ENCODE measurements around the gene ADI1.

Gene ADI1

DNA sequence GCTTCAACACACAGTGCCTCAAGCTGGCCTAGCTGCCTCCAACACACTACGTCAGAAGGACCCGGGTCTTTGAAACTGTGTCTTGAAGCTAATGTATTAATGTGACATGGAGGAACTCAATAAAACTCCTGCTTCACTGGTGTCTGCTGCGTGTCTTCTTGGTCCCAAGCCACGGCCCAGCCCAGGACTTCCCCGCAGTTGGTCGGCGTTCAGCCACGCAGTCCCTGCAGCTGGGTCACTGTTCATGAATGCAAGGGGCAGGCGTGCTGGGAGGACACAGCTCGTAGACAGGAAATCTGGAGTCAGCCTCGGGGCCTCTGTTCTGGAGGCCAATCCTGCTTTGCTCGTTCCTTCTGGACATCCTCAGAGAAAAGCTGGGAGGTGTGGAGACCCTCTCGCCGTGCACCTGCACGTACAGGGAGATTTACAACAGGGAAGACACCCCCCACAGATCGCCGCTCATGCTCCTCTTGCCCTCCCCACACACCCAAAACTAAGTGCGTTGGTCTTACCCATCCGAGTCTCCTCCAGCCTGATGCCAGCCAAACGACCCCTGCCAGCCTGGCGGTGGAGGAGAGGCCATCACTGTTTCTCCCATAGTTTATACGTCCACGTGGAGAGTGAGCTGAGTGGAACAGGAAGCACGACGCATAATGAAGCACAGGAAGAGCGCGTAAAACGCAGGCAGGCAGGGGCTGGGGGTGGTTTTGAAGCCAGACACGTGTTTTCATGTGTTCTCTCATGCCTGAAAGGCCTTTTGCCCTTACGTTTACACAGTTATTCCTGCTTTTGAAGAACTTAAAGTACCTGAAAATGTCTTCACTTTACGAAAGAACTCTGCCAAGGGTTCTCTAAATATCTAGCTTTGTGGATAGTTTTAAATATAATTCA is 39.7 kb downstream of the ADI1 start:
- no peak for DNase-seq

DNA sequence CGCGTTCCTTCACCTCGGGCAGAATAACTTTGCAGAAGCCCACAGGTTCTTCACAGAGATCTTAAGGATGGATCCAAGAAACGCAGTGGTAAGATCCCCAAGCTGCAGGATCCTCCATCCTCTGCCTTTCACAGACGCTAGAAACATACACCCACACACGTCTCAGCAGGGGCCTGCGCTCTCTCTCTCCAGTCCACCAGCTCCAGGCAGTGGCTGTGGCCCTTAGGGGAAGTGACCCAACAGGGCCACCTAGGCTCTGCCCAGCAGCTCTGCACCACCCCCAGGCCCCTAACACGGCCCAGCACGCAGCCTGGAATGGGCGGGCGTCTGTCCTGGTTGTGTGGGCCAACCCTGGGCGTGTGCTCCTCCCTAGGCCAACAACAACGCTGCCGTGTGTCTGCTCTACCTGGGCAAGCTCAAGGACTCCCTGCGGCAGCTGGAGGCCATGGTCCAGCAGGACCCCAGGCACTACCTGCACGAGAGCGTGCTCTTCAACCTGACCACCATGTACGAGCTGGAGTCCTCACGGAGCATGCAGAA is 40.4 kb downstream of the ADI1 start:
- no peak for DNase-seq

DNA sequence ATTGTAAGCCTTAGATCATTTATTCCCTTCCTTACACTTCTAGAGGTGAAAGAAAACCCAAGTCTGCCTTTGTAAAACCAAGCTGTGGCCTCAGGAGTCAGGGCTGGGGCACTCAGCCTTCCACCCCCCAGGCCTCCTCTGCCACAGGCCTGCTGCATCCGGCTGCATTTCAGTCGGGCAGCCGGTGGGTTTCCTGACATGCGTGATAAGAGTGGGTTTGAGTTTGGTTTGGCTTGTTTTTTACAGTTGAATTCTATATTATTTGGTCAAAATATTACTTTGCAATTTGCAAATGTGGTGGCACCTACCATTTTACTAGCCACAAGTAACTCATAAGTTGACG is 42.4 kb downstream of the ADI1 start:
- no peak for DNase-seq

DNA sequence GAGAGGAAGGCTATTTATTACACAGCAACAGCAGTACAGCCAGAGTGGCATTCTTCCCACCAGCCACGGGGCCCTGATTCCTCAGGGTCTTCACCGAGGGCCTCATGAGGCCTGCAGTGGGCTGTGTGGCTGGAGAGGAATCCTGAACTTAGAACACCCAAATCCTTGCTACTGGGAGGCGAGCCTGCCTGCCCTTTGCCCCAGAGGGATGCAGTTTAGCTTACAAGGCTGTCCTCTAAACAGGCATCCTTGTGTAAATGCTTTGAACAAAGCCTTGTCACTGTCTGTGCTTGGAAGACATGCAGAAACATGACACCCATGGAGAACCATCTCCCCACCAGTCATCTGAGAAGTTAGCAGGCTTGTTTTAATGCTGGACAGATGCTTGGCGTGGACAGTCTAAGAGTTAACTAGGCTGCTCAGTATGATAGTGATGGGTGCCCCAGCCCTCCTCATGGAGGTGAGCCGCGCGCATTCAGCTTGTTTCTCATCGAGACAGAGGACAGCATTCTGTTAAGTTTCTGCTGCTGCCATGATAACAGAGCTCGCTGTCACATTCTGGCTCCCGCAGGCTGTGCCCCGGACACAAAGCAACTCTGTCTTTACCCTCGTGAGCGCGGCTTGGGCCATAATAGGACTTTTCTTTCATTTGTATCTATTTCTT is 42.9 kb downstream of the ADI1 start:
- DNase-seq, result no peak

DNA sequence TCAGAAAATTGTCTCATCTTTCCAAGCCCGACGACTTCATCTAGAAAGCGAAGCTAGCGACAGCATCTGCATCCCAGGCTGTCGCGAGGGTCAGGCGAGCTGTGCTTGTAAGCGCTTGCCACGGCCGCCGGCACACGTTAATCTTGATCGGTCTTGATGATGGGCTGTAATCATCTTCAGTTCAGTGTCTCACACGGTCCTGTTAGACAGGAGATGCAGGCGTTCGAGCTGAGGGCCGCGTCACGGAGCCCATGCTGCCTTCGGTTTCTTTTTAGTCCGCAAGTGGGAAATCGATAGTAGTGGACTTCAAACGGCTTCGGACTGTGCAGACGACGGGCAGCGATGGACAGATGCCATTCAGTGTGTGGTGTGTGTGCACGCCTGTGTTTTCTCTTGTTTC is 43.6 kb downstream of the ADI1 start:
- DNase-seq, result no peak

DNA sequence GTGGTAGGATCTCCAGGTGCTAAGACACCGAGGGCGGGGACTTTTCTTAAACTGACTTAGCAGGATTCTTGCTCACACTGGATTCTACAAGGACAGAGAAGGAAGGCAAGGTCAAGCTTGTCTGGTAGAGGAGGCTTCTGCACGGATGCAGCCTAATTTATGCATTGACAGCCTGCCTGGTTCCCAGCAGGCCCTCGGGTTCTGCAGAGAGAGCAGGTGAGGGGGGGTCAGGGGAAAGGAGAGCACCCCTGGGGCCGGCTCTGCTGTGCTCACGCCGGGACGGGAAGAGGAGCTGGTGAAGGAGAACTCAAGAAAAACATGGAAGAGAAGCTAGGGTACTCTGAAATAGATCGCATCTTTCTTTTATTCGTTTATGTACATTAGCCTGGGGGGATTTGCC is 46.4 kb downstream of the ADI1 start:
- DNase-seq, result no peak

DNA sequence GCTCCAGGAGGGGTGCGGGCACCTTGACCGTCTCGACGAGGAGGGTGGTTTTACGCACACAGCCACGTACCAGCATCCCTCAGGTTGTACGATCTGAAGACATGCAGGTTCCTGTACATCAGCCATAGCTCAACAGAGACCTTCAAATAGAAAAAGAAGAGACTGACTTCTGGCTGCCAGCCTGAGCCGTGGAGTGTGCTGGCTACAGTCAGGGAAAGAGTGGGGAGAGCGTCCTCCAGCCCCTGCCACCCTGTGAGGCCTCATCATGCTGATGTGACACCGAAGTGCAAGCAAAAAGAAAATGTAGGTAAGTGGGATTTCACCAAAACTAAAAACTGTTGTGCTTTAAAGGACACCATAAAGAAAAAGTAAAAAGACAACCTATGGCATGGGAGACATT is 47.0 kb downstream of the ADI1 start:
- no peak for DNase-seq

DNA sequence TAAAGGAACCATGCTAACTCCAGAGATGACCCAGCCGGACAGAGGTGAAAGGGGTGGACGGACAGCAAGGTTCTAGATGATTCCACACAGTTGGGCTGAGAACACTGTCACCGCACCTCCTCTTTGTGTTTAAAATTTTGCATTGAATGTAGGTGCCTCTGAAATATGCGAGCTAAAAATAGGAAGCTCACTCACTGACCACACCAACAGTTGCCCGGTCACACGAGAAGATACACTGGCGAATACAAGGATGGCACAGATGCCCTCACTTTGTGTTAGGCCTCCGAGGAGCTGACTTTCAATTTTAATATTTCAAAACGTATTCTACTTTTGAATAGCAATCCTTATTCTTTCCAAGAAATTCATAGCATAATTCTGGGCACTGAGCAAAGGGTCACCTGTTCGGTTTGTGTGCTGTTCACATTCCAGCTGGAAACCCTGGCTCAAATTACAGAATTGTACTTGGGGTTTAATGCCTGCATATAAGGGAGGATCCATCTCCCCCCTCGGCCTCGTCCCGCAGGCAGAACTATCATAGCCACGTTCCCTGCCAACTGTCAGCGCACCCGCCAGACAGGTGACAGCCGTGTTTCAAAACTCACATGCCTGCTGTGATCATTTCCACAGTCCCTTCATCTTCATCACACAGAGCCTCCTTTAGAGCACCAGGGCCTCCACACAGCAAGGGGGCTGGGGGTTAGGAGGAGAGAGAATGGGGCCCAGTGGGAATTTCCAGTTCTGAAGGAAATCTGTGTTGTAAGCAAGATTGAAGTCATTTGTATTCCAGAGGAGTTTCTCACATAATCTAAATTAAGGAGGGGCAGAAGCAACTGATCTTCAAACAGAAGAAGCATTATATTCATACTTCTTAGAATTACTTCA is 48.2 kb downstream of the ADI1 start:
- no peak for DNase-seq

DNA sequence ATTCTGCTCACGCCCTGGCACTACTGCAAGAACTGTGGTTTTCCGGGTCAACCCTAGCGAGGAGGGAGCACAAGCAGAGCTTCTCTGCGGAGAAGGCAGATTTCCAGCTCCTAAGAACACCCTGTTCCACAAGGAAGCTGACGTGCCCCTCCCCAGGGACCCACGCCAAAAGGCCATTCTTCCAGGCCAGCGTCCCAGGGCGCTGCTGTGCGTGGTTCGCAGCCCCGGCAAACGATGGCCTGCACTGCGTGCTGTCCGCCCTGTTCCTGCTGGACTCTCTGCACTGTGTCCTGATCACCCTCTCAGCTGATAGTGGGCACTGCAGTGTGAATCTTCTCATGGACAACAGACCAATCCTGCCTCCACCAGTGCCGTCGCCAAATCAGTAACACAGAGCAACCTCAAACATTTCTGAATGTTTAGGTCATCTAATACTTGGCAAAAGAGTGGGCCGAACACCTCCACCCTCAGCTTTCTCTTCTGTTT is 49.1 kb downstream of the ADI1 start:
- peak; percentile 77 for DNase-seq

DNA sequence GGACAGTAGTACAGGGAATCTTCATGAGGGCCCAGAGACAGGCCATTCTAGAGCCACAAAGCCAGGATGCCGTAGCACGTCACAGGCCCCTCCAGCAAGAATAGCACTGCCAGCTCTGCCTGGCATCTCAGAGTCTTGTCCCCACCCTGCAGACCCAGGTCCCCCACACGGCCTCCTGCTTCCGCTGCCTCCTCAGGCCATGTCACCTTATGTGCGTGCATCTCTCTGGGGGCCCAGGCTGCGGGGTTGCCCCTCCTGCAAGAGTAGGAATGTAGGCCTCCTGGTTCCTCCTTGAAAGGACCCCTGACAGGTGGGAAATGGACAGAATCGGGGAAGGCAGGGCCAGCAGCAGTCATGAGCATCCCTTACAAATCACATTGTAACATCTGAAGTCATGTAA is 49.8 kb downstream of the ADI1 start:
- no peak for DNase-seq

DNA sequence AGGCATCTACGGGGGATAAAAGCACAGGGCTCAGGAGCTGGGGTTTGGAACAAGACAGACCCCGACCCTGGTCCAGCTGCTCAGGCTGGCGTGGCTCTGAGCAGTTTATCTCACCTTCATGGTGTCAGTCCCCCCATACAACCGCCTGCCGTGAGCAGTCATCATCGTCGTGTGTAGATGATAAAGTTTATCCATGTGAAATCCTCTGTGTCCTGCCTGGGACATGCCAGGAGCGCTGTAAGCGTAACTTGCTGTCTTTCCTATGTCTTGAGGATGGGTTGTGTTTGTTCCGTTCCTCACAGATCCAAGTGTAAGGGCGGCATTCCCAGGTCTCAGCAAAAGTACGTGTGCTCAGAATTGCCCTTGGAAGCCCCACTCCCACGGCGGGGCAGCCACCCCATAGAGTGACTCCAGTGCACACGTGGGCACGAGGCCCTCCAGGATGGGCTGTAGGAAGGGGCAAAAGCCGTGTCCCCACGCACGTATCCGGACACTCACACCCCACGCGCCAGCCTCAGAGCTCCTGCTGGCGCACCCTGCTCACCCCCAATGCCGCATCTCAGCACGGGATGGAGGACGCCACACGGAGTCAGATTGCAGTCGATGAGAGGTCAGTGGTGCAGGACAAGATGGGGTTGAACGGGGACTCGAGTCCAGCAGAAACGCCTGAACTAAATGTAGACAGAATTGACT is 50.9 kb downstream of the ADI1 start:
- no peak for DNase-seq

DNA sequence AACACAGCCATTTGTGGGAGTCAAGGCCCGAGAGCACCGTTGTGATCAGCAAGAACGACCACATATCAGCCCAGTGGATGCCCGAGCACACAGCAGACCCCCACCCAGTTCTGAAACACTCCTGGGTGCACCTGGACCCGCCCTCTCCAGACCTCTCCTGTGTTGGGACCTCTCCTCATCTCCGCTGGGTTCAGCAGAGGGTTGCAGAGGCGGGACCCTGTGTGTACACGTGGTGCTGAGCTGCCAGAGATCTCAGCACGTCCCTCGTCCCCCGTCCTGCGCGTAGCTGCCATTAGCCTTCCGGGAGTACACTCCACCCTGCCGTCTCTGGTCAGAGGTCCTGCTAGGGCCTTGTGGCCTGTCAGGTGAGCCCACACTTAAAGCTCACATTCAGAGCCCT is 51.7 kb downstream of the ADI1 start:
- no peak for DNase-seq

DNA sequence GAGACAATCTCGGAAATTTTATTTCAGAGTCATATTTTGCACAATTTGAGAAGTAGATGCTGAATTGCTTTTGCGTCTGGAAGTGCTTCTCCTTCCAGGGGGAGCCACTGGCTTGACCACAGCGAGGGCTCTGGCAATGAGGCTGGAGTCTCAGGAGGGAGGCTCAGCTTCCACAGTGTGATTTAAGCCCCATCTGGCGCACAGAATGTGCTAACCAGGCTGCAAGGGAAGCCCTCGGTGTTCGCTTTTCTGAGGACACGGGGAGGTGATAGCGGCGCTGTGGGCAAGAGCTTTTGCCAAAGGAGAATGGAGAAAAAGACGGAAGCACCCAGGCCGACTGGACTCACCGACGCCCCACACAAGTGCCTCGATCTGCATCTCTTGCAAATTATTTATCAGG is 52.4 kb downstream of the ADI1 start:
- no peak for DNase-seq

DNA sequence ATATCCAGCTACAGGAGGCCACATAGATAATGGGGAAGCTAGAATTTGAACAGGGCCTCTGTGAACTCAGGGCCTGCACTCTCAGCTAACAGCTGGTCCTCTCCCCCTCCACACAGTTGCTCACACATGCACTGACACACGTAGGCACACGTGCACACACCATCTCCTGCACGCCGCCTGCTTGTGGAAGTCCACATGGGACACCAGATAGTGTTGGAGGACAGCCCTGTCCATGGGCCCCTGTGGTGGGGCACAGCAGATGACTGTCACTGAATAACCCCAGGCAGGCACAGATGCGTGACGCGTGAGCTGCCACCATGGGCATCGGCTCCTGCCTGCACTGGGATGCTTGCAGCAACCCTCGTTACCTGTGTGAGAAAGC is 52.9 kb downstream of the ADI1 start:
- no peak for DNase-seq

DNA sequence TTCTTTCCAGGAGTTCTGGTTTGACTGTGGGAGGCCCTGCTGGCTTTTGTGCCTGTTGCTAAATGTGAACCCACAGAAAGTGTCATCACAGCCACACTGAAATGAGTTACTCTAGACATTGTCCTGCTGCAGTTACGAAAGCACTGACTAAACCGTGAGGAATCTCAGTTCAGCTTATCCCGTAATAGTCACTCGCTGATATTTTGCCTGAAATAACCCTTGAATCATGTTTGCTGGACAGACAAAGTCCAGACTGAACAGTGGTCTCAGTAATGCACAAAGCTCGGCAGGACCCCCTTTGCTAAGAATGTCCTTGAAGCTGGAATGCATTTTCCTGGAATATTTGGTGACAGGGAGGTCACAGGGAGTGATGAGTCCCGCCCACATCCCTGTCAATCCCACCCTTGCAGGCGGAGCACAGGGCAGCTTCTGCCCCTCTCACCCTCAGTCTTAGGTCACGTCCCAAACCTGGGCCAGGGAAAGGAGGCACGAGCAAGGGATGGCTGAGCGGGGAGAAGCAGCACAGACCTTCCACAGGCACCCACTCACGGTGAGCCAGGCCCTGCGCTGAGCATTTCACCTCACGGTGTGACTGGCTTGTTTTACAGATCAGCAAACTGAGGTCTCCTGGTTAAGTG is 53.4 kb downstream of the ADI1 start:
- DNase-seq, result peak; percentile 90

DNA sequence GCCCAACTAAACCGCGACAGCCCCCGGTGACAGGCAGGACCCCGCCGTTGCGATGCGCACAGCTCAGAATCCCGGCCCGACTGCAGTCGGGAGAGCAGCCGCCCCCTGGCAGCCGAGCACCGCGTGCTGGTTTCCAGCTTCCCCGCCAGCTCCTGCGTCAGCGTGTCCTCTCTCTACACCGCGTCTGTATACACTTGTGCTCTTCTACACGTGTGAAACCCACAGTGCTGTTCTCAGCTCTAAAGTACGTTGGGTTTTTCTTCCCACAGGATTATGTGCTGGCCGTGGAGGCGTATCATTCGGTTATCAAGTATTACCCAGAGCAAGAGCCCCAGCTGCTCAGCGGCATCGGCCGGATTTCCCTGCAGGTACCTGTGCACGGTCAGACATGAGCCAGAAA is 54.0 kb downstream of the ADI1 start:
- DNase-seq, result no peak

DNA sequence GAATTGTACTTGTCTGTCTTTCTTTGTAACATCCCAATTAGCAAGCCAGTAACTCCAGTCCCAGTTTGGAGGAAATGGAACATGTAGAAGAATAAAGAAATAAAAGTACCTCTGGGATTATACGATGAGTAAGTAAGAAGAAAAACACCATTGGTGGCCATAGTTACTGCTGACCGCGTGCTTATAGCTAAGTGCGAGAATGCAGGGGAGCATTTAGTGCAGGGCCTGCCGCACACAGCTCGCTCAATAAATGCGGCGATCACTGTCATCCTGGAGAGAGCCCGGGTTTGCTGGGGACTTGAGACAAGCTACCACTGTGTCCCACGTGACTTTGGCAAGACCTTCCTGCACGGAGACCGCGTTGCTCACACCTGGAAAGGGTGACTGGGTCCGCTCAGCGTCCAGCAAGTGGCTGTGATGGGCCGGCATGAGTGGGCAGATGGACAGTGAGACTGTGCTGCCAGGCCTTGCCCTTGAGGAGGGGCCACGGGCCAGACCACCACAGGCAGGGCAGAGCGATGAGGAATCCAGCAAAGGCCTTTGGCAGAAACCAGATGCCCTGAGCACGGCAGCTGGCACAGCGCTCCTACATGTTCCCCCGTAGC is 54.8 kb downstream of the ADI1 start:
- no peak for DNase-seq

DNA sequence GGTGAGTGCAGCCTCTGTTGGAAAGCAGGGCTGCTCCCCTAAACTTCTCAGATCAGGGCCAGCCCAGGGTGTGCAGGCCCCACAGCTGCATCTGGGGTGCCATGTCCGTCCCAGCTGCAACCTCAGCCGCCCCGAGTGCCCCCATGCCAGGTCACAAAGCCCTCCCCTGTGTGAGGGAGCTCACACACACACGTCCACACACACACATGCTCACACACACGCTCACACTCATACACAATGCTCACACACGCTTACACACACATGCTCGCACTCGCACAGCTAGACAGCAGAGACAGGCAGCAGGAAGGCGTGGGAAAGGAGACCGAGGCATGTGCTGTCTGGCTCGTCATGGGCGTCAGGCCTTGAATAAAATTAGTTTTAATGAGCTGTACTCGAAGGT is 55.4 kb downstream of the ADI1 start:
- no peak for DNase-seq

DNA sequence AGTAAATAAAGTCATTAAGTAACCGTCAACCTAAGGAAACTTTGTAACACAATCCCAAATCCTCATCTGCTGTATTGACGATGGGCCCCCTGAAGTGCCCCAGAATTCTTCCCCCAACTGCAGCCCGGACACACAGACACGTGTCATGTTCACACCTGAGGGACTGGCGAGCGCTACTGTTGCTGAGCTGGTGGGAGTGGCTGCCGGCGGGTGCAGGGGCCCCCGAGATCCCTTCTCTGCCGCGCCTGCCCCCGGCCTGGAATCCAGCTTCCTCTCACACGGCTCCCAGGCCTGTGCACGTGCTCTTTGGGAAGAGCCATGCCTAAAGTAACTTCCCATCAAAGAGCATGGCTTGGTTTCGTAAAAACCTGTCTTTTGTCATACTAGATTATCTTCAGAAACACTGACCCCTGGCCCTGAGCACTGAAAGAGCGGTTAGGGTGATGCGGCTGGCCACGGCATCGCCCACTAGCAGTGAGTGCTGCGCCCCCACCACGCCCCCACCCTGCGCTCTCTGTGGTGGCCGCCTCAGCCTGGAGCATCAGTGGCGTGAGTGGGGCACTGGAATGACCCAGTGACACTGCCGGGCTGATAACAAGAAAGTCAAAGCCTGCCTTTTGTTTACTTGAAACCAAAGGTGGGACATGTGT is 56.0 kb downstream of the ADI1 start:
- no peak for DNase-seq

DNA sequence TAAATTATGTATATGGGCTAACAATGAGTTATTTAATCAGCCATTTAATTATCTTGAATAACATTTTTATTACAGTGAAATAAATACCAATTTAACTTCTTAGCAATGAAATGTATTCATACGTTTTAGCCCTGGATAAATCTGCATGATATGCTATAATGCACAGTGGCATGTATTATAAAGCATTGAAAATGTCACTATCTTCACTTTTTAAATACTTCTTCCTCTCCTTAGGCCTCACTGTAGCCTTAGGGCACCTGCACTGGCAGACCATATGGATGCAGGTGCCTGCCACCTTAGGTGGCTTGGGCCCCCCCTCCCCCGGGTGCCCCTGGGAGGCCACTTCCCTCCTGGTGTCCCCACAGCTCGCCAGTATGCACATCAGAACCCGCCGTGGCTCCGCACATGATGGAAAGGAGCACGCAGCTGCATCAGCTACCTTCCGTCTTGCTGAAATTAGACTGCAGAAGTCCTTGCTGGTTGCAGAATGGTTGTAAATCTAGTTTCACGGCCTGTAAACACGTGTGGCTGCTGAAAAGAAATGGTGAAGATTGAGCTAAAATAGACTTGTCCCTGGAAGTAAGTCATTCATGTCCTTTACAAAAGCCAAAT is 56.7 kb downstream of the ADI1 start:
- no peak for DNase-seq

Data from fibroblast of skin of right biceps (primary cell).